Measurements from ENCODE around the gene HMCN2. TPM values are rescaled to one million over a fixed set of nuclear protein-coding genes. Genes with fewer than 3 reads are reported as not detected.

HMCN2 gene
- total and polyA plus RNA-seq, 2 of the 4 experiments (the other 2 are of a cell fraction): 0.02 TPM; not detected in 1

DNA sequence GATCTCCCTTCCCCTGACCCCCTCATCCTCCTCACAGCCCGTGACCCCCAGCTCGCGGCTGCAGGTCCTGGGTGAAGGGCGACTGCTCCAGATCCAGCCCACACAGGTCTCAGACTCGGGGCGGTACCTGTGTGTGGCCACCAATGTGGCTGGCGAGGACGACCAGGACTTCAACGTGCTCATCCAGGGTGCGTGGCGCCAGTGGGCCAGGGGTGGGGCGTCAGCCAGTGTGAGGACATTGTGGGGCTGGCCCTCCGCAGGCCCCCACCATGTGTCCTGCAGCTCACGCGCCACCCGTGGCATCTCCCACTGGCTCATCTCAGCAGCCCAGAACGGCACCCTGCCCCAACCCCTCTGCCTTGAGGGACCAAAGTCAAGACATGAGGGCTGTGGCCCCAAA is 112.1 kb downstream of the HMCN2 start:
- H3K27me3 ChIP-seq (ENCODE audit: control insufficient read depth, insufficient read depth, low read length): peaks cover 39% of the 10 kb centered on the region
- H3K14ac ChIP-seq (replicated peaks; ENCODE audit: low read depth, low read length): no peak overlapping the region
- no peak overlapping the region for H2BK120ac ChIP-seq (ENCODE audit: low read depth, low read length)
- no peaks in the 10 kb centered on the region for H3K9me3 ChIP-seq (ENCODE audit: control insufficient read depth, insufficient read depth, low read length)
- H2AFZ ChIP-seq (replicated peaks; ENCODE audit: low read length, poor library complexity): no peak overlapping the region
- dilution Hi-C loops (cut with HindIII; ENCODE audit: low sequenced_read_pairs, unreplicated experiment): no loop called here
- H2AK5ac ChIP-seq (ENCODE audit: low read depth, low read length): no peak overlapping the region
- intact Hi-C loops (cut with micrococcal nuclease): no loop called here
- no peak overlapping the region for H2BK15ac ChIP-seq (ENCODE audit: low read depth, low read length)
- H2AK9ac ChIP-seq (replicated peaks; ENCODE audit: low read depth, low read length, poor library complexity): no peak overlapping the region
- no peak overlapping the region for H3K4me3 ChIP-seq (ENCODE audit: insufficient read depth, low read depth, low read length)
- TF ChIP-seq RAD21 (IDR thresholded peaks at IDR 0.05; ENCODE audit: low read length) (no peak), POLR2A (IDR thresholded peaks at IDR 0.05; ENCODE audit: low read depth, low read length) (no peak), MAFK (IDR thresholded peaks at IDR 0.05; ENCODE audit: low read depth, low read length) (no peak), CHD1 (IDR thresholded peaks at IDR 0.05; ENCODE audit: low read depth, low read length) (no peak), RCOR1 (IDR thresholded peaks at IDR 0.05; ENCODE audit: insufficient replicate concordance, low read length) (no peak), MXI1 (IDR thresholded peaks at IDR 0.05; ENCODE audit: borderline replicate concordance, low read depth, low read length) (no peak), MAZ (IDR thresholded peaks at IDR 0.05; ENCODE audit: borderline replicate concordance, low read depth, low read length) (no peak)
- WGBS, 2 experiments (ENCODE audit: extremely low coverage in 2 of 2, insufficient read length in 1 of 2): 67% methylated on average over 2 of the region's 17 CpGs; no CpG with 5 or more reads in 1 of the 2 experiments
- no peak overlapping the region for H3K4ac ChIP-seq (ENCODE audit: low read depth, low read length)
- H3K56ac ChIP-seq (ENCODE audit: extremely low read depth, insufficient read depth, low read length): no peak overlapping the region
- no peak overlapping the region for H3K18ac ChIP-seq (ENCODE audit: low read depth, low read length)
- H3K4me1 ChIP-seq (ENCODE audit: control insufficient read depth, insufficient read depth, low read length): no peaks in the 10 kb centered on the region
- H2BK20ac ChIP-seq (ENCODE audit: low read depth, low read length): no peak overlapping the region
- ATAC-seq (ENCODE audit: low read depth): no peak
- BruUV-seq (replicated peaks): no TSS peak
- ChIA-PET POLR2A (ENCODE audit: unreplicated experiment) (no interaction called here), CTCF (no interaction called here)
- H2BK5ac ChIP-seq (ENCODE audit: low read depth, low read length, poor library complexity, severe bottlenecking): no peak overlapping the region
- H3K9ac ChIP-seq (ENCODE audit: low read depth, low read length): no peak overlapping the region
- no peak for DNase-seq
- no peaks in the 10 kb centered on the region for H3K36me3 ChIP-seq (ENCODE audit: control insufficient read depth, insufficient read depth, low read length)
- H4K20me1 ChIP-seq (ENCODE audit: insufficient read depth, low read length): no peaks in the 10 kb centered on the region
- in situ Hi-C loops (cut with MboI; ENCODE audit: low sequenced_read_pairs): no loop called here
- no peak overlapping the region for H3K27ac ChIP-seq (ENCODE audit: insufficient read depth, low read length)
- no peak overlapping the region for H3K4me2 ChIP-seq (ENCODE audit: low read depth, low read length)
- no peak overlapping the region for H4K5ac ChIP-seq (ENCODE audit: low read depth, low read length)
- no peak overlapping the region for H4K91ac ChIP-seq (ENCODE audit: insufficient read depth, low read depth, low read length)
- no peaks in the 10 kb centered on the region for H3K9me1 ChIP-seq (ENCODE audit: insufficient read depth, low read length)
- H3K79me1 ChIP-seq (ENCODE audit: low read depth in 1 of 2, low read length in 2 of 2): no peaks in the 10 kb centered on the region
- no peak overlapping the region for H3K23ac ChIP-seq (ENCODE audit: low read depth, low read length)
- H4K8ac ChIP-seq (ENCODE audit: low read depth in 2 of 2, low read length in 2 of 2): no peak overlapping the region
